HG03457 (cell line): Measurements from ENCODE around the gene ATXN8OS.
"Not testable (repeated sequence)": the region's sequence is repeated elsewhere in the genome, so short reads cannot be mapped to it uniquely, and the experiment has no call there.

Experiments used
- ATAC-seq: cut with Tn5 transposase; IDR thresholded peaks from one replicate; pipeline ENCODE4 v1.9.1; 2021; ENCODE audit warnings: moderate number of reproducible peaks; ENCODE audit not compliant: unreplicated experiment

Gene ATXN8OS

GRCh38 chr13:70107498-70108281 lies at the start of gene ATXN8OS:
ATXN8OS (plus strand) TSS chr13:70107826.
- ATAC-seq = no peak

- no peak for ATAC-seq
Observed at GRCh38 chr13:70080012-70080411, 27.6 kb upstream of the ATXN8OS start.

- no peak for ATAC-seq
Observed at GRCh38 chr13:70087247-70087646, 20.4 kb upstream of the ATXN8OS start.

- no peak for ATAC-seq
Observed at GRCh38 chr13:70088926-70089325, 18.7 kb upstream of the ATXN8OS start.

- peak; percentile 85 for ATAC-seq
Observed at GRCh38 chr13:70090036-70090723, 17.4 kb upstream of the ATXN8OS start.

GRCh38 chr13:70098669-70099068 lies 9.0 kb upstream of the ATXN8OS start:
- no peak for ATAC-seq

GRCh38 chr13:70104481-70104880 lies 3.1 kb upstream of the ATXN8OS start:
- ATAC-seq = no peak

- no peak for ATAC-seq
Observed at GRCh38 chr13:70107125-70107497, 515 bp upstream of the ATXN8OS start.

GRCh38 chr13:70108356-70109105 lies 905 bp downstream of the ATXN8OS start, which contains the start of gene KLHL1:
KLHL1 (minus strand) TSS chr13:70108452; CDS start chr13:70107699, 753 bp downstream.
- ATAC-seq = no peak

GRCh38 chr13:70117338-70117905 lies 9.8 kb downstream of the ATXN8OS start:
- ATAC-seq = no peak

GRCh38 chr13:70125693-70126092 lies 18.1 kb downstream of the ATXN8OS start:
- no peak for ATAC-seq

GRCh38 chr13:70128098-70128497 lies 20.5 kb downstream of the ATXN8OS start:
- no peak for ATAC-seq

- ATAC-seq = not testable (repeated sequence)
Observed at GRCh38 chr13:70142658-70143057, 35.0 kb downstream of the ATXN8OS start.

GRCh38 chr13:70162141-70162540 lies 54.5 kb downstream of the ATXN8OS start:
- no peak for ATAC-seq

- no peak for ATAC-seq
Observed at GRCh38 chr13:70170689-70171088, 63.1 kb downstream of the ATXN8OS start.

- no peak for ATAC-seq
Observed at GRCh38 chr13:70171151-70171550, 63.5 kb downstream of the ATXN8OS start.

- no peak for ATAC-seq
Observed at GRCh38 chr13:70172946-70173597, 65.4 kb downstream of the ATXN8OS start.

- ATAC-seq = no peak
Observed at GRCh38 chr13:70173598-70173959, 66.0 kb downstream of the ATXN8OS start.

GRCh38 chr13:70178346-70178745 lies 70.7 kb downstream of the ATXN8OS start:
- ATAC-seq = no peak
